Gastroesophageal sphincter (tissue), 4 donors: ENCODE data around the gene XAB2. TPM values are rescaled to one million over a fixed set of nuclear protein-coding genes. Genes with fewer than 3 reads are reported as not detected.
A peak's percentile ranks its signal among the peaks of the same experiment; 100 is the strongest.

Source experiments
- ATAC-seq: fragments of 150-250 bp; one replicate; pipeline ENCODE4 v1.9.1; 2016; ENCODE audit warnings: mild to moderate bottlenecking, moderate library complexity
- H3K27ac ChIP-seq, 4 donors: fragments of 200-600 bp; sonication (generic) in 3 of 4; 1 replicate in 3 of 4; 2 replicates in 1 of 4; pipeline ENCODE4 v1.5.1; 2016 to 2019
- H3K27me3 ChIP-seq: fragments of 200-600 bp; sonication (generic); one replicate; pipeline ENCODE4 v1.5.1; 2019
- H3K36me3 ChIP-seq, 2 donors: fragments of 200-600 bp; sonication (generic); one replicate each; pipeline ENCODE4 v1.5.1; 2019; ENCODE audit warnings: control low read depth in 1 of 2
- H3K4me1 ChIP-seq, 3 donors: fragments of 200-600 bp; sonication (generic); 1 replicate in 2 of 3; 2 replicates in 1 of 3; pipeline ENCODE4 v1.5.1; 2016 to 2019; ENCODE audit warnings: control low read depth in 2 of 3
- H3K4me3 ChIP-seq, 2 donors: fragments of 200-600 bp; sonication (generic); one replicate each; pipeline ENCODE4 v1.5.1; 2019; ENCODE audit warnings: mild to moderate bottlenecking in 1 of 2, moderate library complexity in 1 of 2
- H3K9me3 ChIP-seq, 3 donors: fragments of 200-600 bp; sonication (generic); one replicate each; pipeline ENCODE4 v1.5.1; 2017 to 2019; ENCODE audit warnings: control low read depth in 2 of 3
- CTCF ChIP-seq, 4 experiments: fragments of 200-600 bp in 2 of 4; fragments of 450-650 bp in 2 of 4; sonication (generic) in 1 of 4; IDR thresholded peaks; one replicate each; pipeline ENCODE4 v1.5.1; 2017 to 2019; ENCODE audit warnings: antibody characterized with exemption in 4 of 4, mild to moderate bottlenecking in 2 of 4, moderate library complexity in 2 of 4
- EP300 ChIP-seq: sonication (generic); formaldehyde crosslinking; IDR thresholded peaks from one replicate; pipeline ENCODE4 v1.6.1; 2017; ENCODE audit warnings: antibody characterized with exemption, mild to moderate bottlenecking
- POLR2A ChIP-seq, 2 donors: fragments of 450-650 bp; IDR thresholded peaks; one replicate each; pipeline ENCODE4 v1.6.1; 2017; ENCODE audit warnings: antibody characterized with exemption in 2 of 2, mild to moderate bottlenecking in 2 of 2, moderate library complexity in 1 of 2
- POLR2AphosphoS5 ChIP-seq: sonication (generic); formaldehyde crosslinking; IDR thresholded peaks from one replicate; pipeline ENCODE4 v1.6.1; 2017; ENCODE audit warnings: antibody characterized with exemption
- WGBS, 2 donors: methylation state at CpG; one replicate each; pipeline ENCODE4 v1.1.5; 2018; ENCODE audit warnings: low coverage in 1 of 2; 5-methylcytosine and 5-hydroxymethylcytosine counted together
- total RNA-seq, 4 donors: library from RNA; depleted of rRNA; stranded (reverse); fragments of >200 nt; gene quantifications; one replicate each; pipeline ENCODE4 v1.1.0, GENCODE V29; 2016

XAB2 gene
- total RNA-seq, 4 donors from 2014 or later: 36.7 to 50.6 (median 42.5) TPM

- WGBS, 2 donors: 32 to 61% methylated on average over 5 to 15 of the region's 15 CpGs
- peaks cover 98% of the 10 kb centered on the region for H3K27me3 ChIP-seq
- TF ChIP-seq POLR2A (IDR thresholded peaks at IDR 0.05) (no peak), CTCF (IDR thresholded peaks at IDR 0.05) (no peak), EP300 (no peak), POLR2AphosphoS5 (no peak)
- no peak for ATAC-seq
- no peak overlapping the region for H3K27ac ChIP-seq
- H3K4me3 ChIP-seq: no peak overlapping the region
- H3K36me3 ChIP-seq: no peaks in the 10 kb centered on the region
- no peaks in the 10 kb centered on the region for H3K4me1 ChIP-seq
- no peaks in the 10 kb centered on the region for H3K9me3 ChIP-seq
These were observed 27.0 kb downstream of the XAB2 start for GRCh38 chr19:7602240-7602934.

- H3K27ac ChIP-seq: no peak overlapping the region
- H3K27me3 ChIP-seq: peaks cover 98% of the 10 kb centered on the region
- no peaks in the 10 kb centered on the region for H3K36me3 ChIP-seq
- H3K4me1 ChIP-seq: peaks cover 0 to 11% (median 0%) of the 10 kb centered on the region in 3 donors
- TF ChIP-seq EP300 (no peak), POLR2A (IDR thresholded peaks at IDR 0.05) (no peak), CTCF (IDR thresholded peaks at IDR 0.05) (no peak), POLR2AphosphoS5 (no peak)
- no peaks in the 10 kb centered on the region for H3K9me3 ChIP-seq
- no peak overlapping the region for H3K4me3 ChIP-seq
- no peak for ATAC-seq
These were observed 28.6 kb downstream of the XAB2 start for GRCh38 chr19:7600721-7601120.

- Histone ChIP-seq H3K9me3 (no peaks in the 10 kb centered on the region), H3K27me3 (peaks cover 98% of the 10 kb centered on the region), H3K4me1 (peaks cover 0 to 17% (median 0%) of the 10 kb centered on the region in 3 donors), H3K36me3 (no peaks in the 10 kb centered on the region), H3K4me3 (no peak overlapping the region), H3K27ac (no peak overlapping the region)
- 60 to 75% methylated on average over 1 to 6 of the region's 6 CpGs for WGBS, 2 donors
- TF ChIP-seq EP300 (no peak), POLR2AphosphoS5 (no peak), POLR2A (IDR thresholded peaks at IDR 0.05) (no peak), CTCF (IDR thresholded peaks at IDR 0.05) (no peak)
- ATAC-seq: no peak
These were observed 31.2 kb downstream of the XAB2 start for GRCh38 chr19:7598180-7598579.

GRCh38 chr19:7597689-7598088, 31.7 kb downstream of the XAB2 start:
- Histone ChIP-seq H3K4me3 (no peak overlapping the region), H3K9me3 (no peaks in the 10 kb centered on the region), H3K36me3 (no peaks in the 10 kb centered on the region), H3K27ac (no peak overlapping the region), H3K27me3 (peaks cover 98% of the 10 kb centered on the region), H3K4me1 (peaks cover 0 to 17% (median 0%) of the 10 kb centered on the region in 3 donors)
- WGBS, 2 donors: 57 to 60% methylated on average over 2 of the region's 9 CpGs
- ATAC-seq: no peak
- no peak for TF ChIP-seq CTCF (IDR thresholded peaks at IDR 0.05)
- no peak for TF ChIP-seq POLR2A (IDR thresholded peaks at IDR 0.05)
- no peak for TF ChIP-seq POLR2AphosphoS5
- no peak for TF ChIP-seq EP300

- H3K4me1 ChIP-seq: peaks cover 0 to 17% (median 0%) of the 10 kb centered on the region in 3 donors
- no peak overlapping the region for H3K27ac ChIP-seq
- no peaks in the 10 kb centered on the region for H3K36me3 ChIP-seq
- no peak for TF ChIP-seq EP300
- no peak for TF ChIP-seq POLR2A (IDR thresholded peaks at IDR 0.05)
- no peak for TF ChIP-seq CTCF (IDR thresholded peaks at IDR 0.05)
- TF ChIP-seq POLR2AphosphoS5: no peak
- WGBS, 2 donors: 10% methylated on average over 2 of the region's 70 CpGs; no CpG with 5 or more reads in 1 of the 2 donors
- H3K9me3 ChIP-seq: no peaks in the 10 kb centered on the region
- ATAC-seq: no peak
- peak overlapping the region in 1 of 2 donors; percentile 42 for H3K4me3 ChIP-seq
- peaks cover 98% of the 10 kb centered on the region for H3K27me3 ChIP-seq
These were observed 33.0 kb downstream of the XAB2 start for GRCh38 chr19:7596211-7596937.
